Karpas-422 (cell line): ENCODE data around the gene ZNF516. TPM values are rescaled to one million over a fixed set of nuclear protein-coding genes. Genes with fewer than 3 reads are reported as not detected.
A peak's percentile ranks its signal among the peaks of the same experiment; 100 is the strongest.

Source experiments
- DNase-seq: peaks from one replicate; pipeline ENCODE4 v3.0.0-alpha.2; 2015
- H2AFZ ChIP-seq: fragments of 200-600 bp; sonication (generic); 2 replicates; pipeline ENCODE4 v1.6.1; 2014; ENCODE audit warnings: antibody characterized with exemption, low read length, mixed read lengths
- H3K27ac ChIP-seq: fragments of 200-600 bp; sonication (generic); 2 replicates; pipeline ENCODE4 v1.5.1; 2014; ENCODE audit warnings: mild to moderate bottlenecking, low read length, moderate library complexity
- H3K27me3 ChIP-seq: fragments of 200-600 bp; sonication (generic); 2 replicates; pipeline ENCODE4 v1.6.1; 2014; ENCODE audit warnings: low read length, mixed read lengths
- H3K36me3 ChIP-seq: fragments of 200-600 bp; sonication (generic); 2 replicates; pipeline ENCODE4 v1.6.1; 2014; ENCODE audit warnings: low read length, mixed read lengths; ENCODE audit not compliant: insufficient read depth
- H3K4me1 ChIP-seq: fragments of 200-600 bp; sonication (generic); 2 replicates; pipeline ENCODE4 v1.6.1; 2014; ENCODE audit warnings: mild to moderate bottlenecking, low read length, mixed read lengths
- H3K4me2 ChIP-seq: fragments of 200-600 bp; sonication (generic); 2 replicates; pipeline ENCODE4 v1.6.1; 2014; ENCODE audit warnings: low read length, low read depth, mild to moderate bottlenecking; ENCODE audit not compliant: poor library complexity, severe bottlenecking
- H3K4me3 ChIP-seq: fragments of 200-600 bp; sonication (generic); 2 replicates; pipeline ENCODE4 v1.5.1; 2014; ENCODE audit warnings: mild to moderate bottlenecking, antibody characterized with exemption, low read length, mixed read lengths
- H3K79me2 ChIP-seq: fragments of 200-600 bp; sonication (generic); 2 replicates; pipeline ENCODE4 v1.6.1; 2014; ENCODE audit warnings: mild to moderate bottlenecking, low read length, mixed read lengths
- H3K9ac ChIP-seq: fragments of 200-600 bp; sonication (generic); 2 replicates; pipeline ENCODE4 v1.6.0; 2014; ENCODE audit warnings: low read length
- H3K9me2 ChIP-seq: fragments of 200-600 bp; sonication (generic), shearing (Covaris generic); replicated peaks from 2 replicates; pipeline ENCODE4 v1.6.0; 2014; ENCODE audit warnings: mild to moderate bottlenecking, low read length, moderate library complexity; ENCODE audit not compliant: insufficient read depth
- H3K9me3 ChIP-seq: fragments of 300-700, 200-600 bp; sonication (generic); 2 replicates; pipeline ENCODE4 v1.6.1; 2014; ENCODE audit warnings: low read length, mixed read lengths
- H4K20me1 ChIP-seq: fragments of 200-600 bp; sonication (generic); 2 replicates; pipeline ENCODE4 v1.6.1; 2014; ENCODE audit warnings: mild to moderate bottlenecking, antibody characterized with exemption, low read length, low read depth; ENCODE audit not compliant: insufficient read depth
- total RNA-seq: library from RNA; depleted of rRNA; stranded (reverse); fragments of >200 nt; shearing (Covaris generic); gene quantifications from 2 replicates; pipeline ENCODE4 v1.2.3, GENCODE V29; 2014; ENCODE audit warnings: low replicate concordance

Gene ZNF516
- total RNA-seq, 1 experiment from 2014 or later, result 41.0 TPM

DNA sequence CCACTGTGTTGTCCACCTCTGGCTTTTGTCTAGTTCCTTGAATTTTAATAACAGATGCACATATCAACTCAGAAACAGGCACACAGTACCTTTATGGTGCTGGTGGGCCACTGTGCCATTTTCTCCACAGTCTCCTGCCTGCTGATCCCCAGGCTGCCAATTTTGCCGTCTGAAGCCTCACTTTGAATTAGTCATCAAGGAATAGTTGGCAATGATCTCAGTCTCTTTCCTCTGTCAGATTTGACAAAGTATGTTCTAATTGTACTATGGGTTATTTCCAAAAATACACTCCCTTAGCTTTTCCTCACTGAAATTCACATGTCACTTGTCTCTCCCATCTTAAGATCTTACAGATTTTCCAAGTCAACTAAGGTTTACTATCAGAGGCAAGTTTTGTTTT, 140.7 kb downstream of the ZNF516 start:
- no peaks in the 10 kb centered on the region for H3K9me2 ChIP-seq
- no peaks in the 10 kb centered on the region for H3K27me3 ChIP-seq
- no peak overlapping the region for H3K9ac ChIP-seq
- H3K4me1 ChIP-seq, result peaks cover 12% of the 10 kb centered on the region
- H4K20me1 ChIP-seq, result 0 out of 2 replicates have a peak, but pooled peaks cover 7% of the 10 kb centered on the region
- no peak overlapping the region for H3K4me3 ChIP-seq
- H2AFZ ChIP-seq, result no peak overlapping the region
- no peaks in the 10 kb centered on the region for H3K79me2 ChIP-seq
- H3K36me3 ChIP-seq, result peaks cover 40% of the 10 kb centered on the region
- no peaks in the 10 kb centered on the region for H3K9me3 ChIP-seq
- no peak overlapping the region for H3K27ac ChIP-seq
- no peak overlapping the region for H3K4me2 ChIP-seq
- DNase-seq, result no peak

DNA sequence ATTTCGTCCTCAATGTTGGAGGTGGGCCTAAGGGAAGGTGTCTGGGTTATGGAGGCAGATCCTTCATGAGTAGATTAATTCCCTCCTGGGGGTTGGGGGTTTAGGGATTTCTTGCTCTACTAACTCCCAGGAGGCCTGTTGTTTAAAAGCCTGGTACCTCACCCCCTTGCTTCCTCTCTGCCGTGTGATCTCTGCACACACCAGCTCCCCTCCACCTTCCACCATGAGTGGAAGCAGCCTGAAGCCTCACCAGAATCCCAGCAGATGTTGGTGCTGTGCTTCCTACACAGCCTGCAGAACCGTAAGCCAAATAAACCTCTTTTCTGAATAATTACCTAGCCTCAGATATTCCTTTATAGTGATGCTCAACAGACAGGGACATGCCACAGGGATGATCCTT, 141.5 kb downstream of the ZNF516 start:
- H2AFZ ChIP-seq, result no peak overlapping the region
- 0 out of 2 replicates have a peak, but pooled peaks cover 9% of the 10 kb centered on the region for H4K20me1 ChIP-seq

DNA sequence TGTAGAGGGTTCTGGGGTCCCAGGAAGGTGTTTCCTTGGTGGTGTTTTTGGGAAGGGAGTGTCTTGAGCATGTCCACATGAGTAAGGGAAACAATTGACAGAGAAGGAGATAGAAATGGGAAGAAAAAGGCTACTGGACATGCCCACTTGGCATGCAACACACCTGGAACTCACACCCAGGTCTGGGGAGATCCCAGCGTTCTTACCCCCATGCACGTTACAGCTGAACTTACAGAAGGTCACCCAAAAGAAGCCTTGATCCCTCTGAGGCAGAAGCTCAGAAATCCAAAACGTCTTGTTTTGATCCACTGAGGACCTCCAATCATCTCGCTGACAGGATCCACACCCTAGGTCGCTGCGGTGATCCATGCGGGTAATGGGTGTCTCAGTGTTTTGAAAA, 142.0 kb downstream of the ZNF516 start:
- no peaks in the 10 kb centered on the region for H3K9me3 ChIP-seq
- H3K9ac ChIP-seq, result no peak overlapping the region
- no peak overlapping the region for H3K27ac ChIP-seq
- H3K36me3 ChIP-seq, result peaks cover 30% of the 10 kb centered on the region
- peaks cover 15% of the 10 kb centered on the region for H3K4me1 ChIP-seq
- no peaks in the 10 kb centered on the region for H3K27me3 ChIP-seq
- no peak overlapping the region for H2AFZ ChIP-seq
- peaks cover 9% of the 10 kb centered on the region; the same call in 1 of the 2 replicates for H4K20me1 ChIP-seq
- no peaks in the 10 kb centered on the region for H3K79me2 ChIP-seq
- H3K4me3 ChIP-seq, result no peak overlapping the region
- no peaks in the 10 kb centered on the region for H3K9me2 ChIP-seq
- no peak overlapping the region for H3K4me2 ChIP-seq
- no peak for DNase-seq

More for the DNA sequence above, 141.5 kb downstream of the ZNF516 start:
- no peak overlapping the region for H3K4me2 ChIP-seq
- no peak overlapping the region for H3K4me3 ChIP-seq
- no peaks in the 10 kb centered on the region for H3K27me3 ChIP-seq
- H3K27ac ChIP-seq, result no peak overlapping the region
- H3K9ac ChIP-seq, result no peak overlapping the region
- no peaks in the 10 kb centered on the region for H3K79me2 ChIP-seq
- H3K36me3 ChIP-seq, result peaks cover 32% of the 10 kb centered on the region
- peaks cover 15% of the 10 kb centered on the region for H3K4me1 ChIP-seq
- DNase-seq, result no peak
- H3K9me2 ChIP-seq, result no peaks in the 10 kb centered on the region
- no peaks in the 10 kb centered on the region for H3K9me3 ChIP-seq

DNA sequence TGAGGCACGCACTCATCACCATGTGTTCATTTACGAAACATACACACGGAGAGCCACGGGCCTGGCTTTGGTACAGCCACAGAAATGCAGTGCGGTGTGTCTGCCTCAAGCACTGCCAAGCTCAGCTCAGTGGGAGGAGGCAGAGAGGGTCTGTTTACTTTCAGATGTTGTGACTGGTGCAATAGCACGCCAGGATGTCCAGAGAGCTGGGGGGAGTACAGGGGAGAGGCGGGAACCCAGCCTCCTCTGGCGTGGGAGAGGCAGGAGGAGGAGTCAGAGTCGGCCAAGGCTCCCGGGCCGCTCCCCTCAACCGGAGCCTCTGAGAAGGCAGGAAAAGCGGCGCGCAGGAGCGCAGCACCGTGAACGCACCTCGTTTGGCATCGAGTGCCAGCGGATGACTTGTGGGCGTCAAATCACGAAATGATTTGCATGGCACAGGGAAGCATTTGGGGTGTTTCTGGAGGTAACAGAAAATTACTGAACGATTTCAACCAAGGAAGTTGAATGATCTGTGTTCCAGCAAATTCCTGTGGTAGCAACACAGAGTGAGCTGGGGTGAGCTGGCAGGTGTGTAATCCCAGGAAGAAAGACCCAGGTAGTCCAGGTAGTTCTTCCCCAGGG, 143.0 kb downstream of the ZNF516 start:
- Histone ChIP-seq H3K27ac (no peak overlapping the region), H4K20me1 (peaks cover 9% of the 10 kb centered on the region; the same call in 1 of the 2 replicates), H3K9ac (no peak overlapping the region), H3K9me2 (no peaks in the 10 kb centered on the region), H3K4me3 (no peak overlapping the region), H3K4me1 (peaks cover 15% of the 10 kb centered on the region), H3K4me2 (no peak overlapping the region), H2AFZ (no peak overlapping the region), H3K79me2 (no peaks in the 10 kb centered on the region), H3K36me3 (peaks cover 22% of the 10 kb centered on the region), H3K27me3 (no peaks in the 10 kb centered on the region), H3K9me3 (no peaks in the 10 kb centered on the region)
- no peak for DNase-seq

DNA sequence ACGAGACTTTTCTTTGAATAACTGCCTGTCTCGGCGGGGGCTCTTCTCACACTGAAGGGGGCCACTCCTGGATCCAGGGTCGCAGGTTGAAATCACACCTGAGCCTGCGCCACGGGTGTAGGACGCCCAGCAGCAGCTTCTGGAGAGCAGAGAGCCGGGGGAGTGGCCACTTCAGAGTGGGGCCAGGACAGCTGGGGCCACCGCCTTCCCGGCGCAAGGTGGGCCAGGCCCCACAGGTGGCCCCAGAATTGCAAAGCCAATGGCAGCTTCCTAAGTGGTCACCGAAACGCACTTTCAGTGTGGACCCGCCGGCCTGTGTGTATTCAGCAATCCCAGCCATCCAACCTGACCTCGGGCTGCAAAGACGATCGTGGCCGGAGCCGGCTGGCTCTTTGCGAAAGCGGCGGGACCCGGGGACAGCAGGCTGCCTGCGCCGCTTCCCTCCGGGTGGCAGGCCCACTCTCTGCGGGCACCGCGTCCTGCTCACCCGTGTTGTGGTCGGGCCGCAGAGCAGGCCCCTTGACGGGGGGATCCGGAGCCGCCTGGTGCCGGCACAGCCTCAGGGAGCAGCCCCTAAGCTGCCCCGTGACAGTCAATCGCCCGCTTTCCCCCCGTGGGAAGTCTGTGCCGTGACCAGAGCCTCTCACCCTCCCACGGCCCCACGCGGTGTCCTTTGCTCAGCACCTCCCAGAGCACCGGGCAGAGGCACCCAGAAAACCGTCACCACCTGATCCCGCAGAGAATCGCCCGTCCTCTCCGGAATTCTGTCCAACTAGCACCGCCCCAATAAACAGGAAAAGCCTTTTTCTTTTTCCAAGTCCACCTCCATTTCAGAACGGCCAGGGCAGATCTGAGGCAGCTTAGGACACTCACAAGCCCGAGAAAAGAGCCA, 144.7 kb downstream of the ZNF516 start:
- Histone ChIP-seq H3K27me3 (no peaks in the 10 kb centered on the region), H3K79me2 (no peaks in the 10 kb centered on the region), H3K9ac (no peak overlapping the region), H3K9me2 (no peaks in the 10 kb centered on the region), H4K20me1 (peaks cover 9% of the 10 kb centered on the region; the same call in 1 of the 2 replicates), H3K4me2 (no peak overlapping the region), H3K36me3 (peaks cover 10% of the 10 kb centered on the region), H3K4me1 (peaks cover 6% of the 10 kb centered on the region; the same call in 1 of the 2 replicates), H3K27ac (no peak overlapping the region), H3K9me3 (no peaks in the 10 kb centered on the region), H3K4me3 (no peak overlapping the region), H2AFZ (no peak overlapping the region)
- DNase-seq, result no peak

DNA sequence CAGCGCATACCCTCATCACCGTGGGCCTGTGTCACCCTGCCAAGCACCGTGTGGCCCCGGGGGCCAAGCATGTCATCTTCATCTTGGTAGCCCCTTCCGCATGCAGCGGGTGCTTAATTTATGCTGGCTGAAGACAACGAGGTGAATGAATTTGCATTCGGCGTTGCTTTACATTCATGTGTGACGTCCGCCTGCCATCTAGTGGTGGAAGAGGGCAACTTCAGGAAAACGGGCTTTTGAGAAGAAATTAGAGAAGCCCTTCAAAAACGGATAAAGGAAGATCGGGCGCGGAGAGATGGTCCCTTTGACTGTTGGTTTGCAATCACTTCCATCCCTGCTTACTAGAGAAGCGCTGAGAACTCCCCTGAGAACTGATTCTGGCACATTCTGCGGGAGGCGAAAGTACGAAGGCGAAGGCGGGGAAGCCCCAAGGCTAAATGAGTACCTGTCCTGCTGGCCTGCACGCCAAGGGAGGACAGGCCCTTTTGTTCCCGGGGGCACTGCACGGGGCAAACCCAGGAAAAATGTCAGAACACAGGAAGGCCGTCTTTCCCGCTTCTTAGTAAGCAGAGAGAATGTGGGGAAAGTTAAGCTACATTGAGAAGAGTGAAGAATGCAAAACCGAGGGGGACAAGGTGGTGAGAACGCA, 145.9 kb downstream of the ZNF516 start:
- H3K4me3 ChIP-seq, result no peak overlapping the region
- H3K4me1 ChIP-seq, result peaks cover 4% of the 10 kb centered on the region; the same call in 1 of the 2 replicates
- H3K27me3 ChIP-seq, result no peaks in the 10 kb centered on the region
- H3K27ac ChIP-seq, result no peak overlapping the region
- H3K79me2 ChIP-seq, result no peaks in the 10 kb centered on the region
- peak; percentile 95 for DNase-seq
- H2AFZ ChIP-seq, result no peak overlapping the region
- peak overlapping the region; percentile 2 for H3K4me2 ChIP-seq
- no peaks in the 10 kb centered on the region for H3K9me2 ChIP-seq
- H3K9ac ChIP-seq, result no peak overlapping the region
- peaks cover 9% of the 10 kb centered on the region; the same call in 1 of the 2 replicates for H4K20me1 ChIP-seq
- peaks cover 4% of the 10 kb centered on the region for H3K36me3 ChIP-seq
- no peaks in the 10 kb centered on the region for H3K9me3 ChIP-seq

DNA sequence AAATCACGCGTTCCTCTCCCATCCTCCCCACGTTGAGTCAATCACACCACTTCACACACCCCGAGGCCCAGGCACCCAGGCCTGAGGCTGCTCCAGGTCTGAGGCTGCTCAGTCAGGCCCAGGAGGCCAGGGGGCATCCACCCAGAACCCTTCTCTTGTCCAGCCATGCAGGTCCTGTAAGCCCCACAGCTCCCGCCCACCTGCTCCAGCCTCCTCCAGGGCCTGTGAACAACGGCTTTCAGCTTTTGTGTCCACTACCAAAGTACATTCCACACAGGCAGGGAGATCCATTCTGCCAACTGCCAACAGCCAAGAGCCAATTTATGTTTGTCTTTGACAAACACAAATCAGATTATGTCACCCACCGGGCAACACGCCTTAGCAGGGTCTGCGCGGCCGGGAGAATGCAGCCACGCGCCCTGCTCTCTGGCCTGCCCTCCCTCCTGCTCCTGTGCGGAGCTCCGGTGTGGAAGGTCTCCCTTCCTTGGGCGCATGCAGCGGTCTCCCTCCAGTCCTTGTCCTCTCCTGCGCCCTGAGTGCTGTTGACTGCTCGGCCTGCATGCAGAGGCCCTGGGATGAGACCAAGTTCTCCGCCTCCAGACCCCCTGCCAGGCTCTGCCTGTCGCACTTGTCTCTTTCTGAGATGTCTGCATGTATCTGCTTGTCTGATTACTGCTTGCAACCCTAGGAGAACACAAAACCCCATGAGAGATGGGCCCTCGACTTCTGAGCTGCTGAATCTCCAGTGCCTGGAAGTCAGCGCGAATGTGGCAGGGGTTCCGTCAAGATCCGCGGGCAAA, 146.6 kb downstream of the ZNF516 start:
- H3K27ac ChIP-seq, result no peak overlapping the region
- no peaks in the 10 kb centered on the region for H3K9me2 ChIP-seq
- peaks cover 8% of the 10 kb centered on the region; the same call in 1 of the 2 replicates for H4K20me1 ChIP-seq
- H3K36me3 ChIP-seq, result no peaks in the 10 kb centered on the region
- H2AFZ ChIP-seq, result no peak overlapping the region
- no peak overlapping the region for H3K4me2 ChIP-seq
- no peaks in the 10 kb centered on the region for H3K9me3 ChIP-seq
- H3K9ac ChIP-seq, result no peak overlapping the region
- H3K79me2 ChIP-seq, result no peaks in the 10 kb centered on the region
- H3K4me1 ChIP-seq, result peaks cover 4% of the 10 kb centered on the region; the same call in 1 of the 2 replicates
- H3K27me3 ChIP-seq, result no peaks in the 10 kb centered on the region
- H3K4me3 ChIP-seq, result no peak overlapping the region
- DNase-seq, result no peak
